DND-41 (cell line): ENCODE measurements around the gene SLC25A51.

Experiments
- ATAC-seq: fragments of 200-7000 bp; cut with Tn5 transposase; 3 replicates; pipeline ENCODE4 v1.9.1; 2021; ENCODE audit warnings: low read depth; ENCODE audit not compliant: insufficient read depth
- DNase-seq: peaks from one replicate; pipeline ENCODE4 v3.0.0-alpha.2; 2020
- H2AFZ ChIP-seq: 2 replicates; pipeline ENCODE4 v1.6.0; 2012; ENCODE audit warnings: low read depth, low read length
- H3K27ac ChIP-seq: 2 replicates; pipeline ENCODE4 v1.5.1; 2012; ENCODE audit warnings: low read length, inconsistent platforms
- H3K27me3 ChIP-seq: fragments of 200-600 bp; sonication (generic); 2 replicates; pipeline ENCODE4 v1.6.0; 2012; ENCODE audit warnings: low read length, mild to moderate bottlenecking, inconsistent platforms; ENCODE audit not compliant: insufficient read depth, poor library complexity
- H3K36me3 ChIP-seq: 2 replicates; pipeline ENCODE4 v1.5.1; 2012; ENCODE audit warnings: low read length, inconsistent platforms; ENCODE audit not compliant: insufficient read depth
- H3K4me1 ChIP-seq: 2 replicates; pipeline ENCODE4 v1.5.1; 2012; ENCODE audit warnings: mild to moderate bottlenecking, low read length; ENCODE audit not compliant: insufficient read depth
- H3K4me2 ChIP-seq: 2 replicates; pipeline ENCODE4 v1.6.0; 2012; ENCODE audit warnings: mild to moderate bottlenecking, moderate library complexity, low read length, inconsistent platforms; ENCODE audit not compliant: insufficient read depth
- H3K4me3 ChIP-seq, 2 experiments: fragments of 200-600 bp in 1 of 2; shearing (Covaris generic) in 1 of 2; 2 replicates each; pipeline ENCODE4 v1.5.1; 2012 to 2016; ENCODE audit warnings: inconsistent platforms in 2 of 2, low read length in 2 of 2, mild to moderate bottlenecking in 2 of 2, low read depth in 1 of 2, moderate library complexity in 1 of 2
- H3K79me2 ChIP-seq: 2 replicates; pipeline ENCODE4 v1.6.0; 2012; ENCODE audit warnings: low read length, inconsistent platforms; ENCODE audit not compliant: insufficient read depth
- H3K9ac ChIP-seq: 2 replicates; pipeline ENCODE4 v1.6.0; 2012; ENCODE audit warnings: low read depth, mild to moderate bottlenecking, inconsistent platforms, low read length, moderate library complexity
- H3K9me3 ChIP-seq: 2 replicates; pipeline ENCODE4 v1.5.1; 2012; ENCODE audit warnings: low read length, moderate library complexity, mild to moderate bottlenecking, inconsistent platforms; ENCODE audit not compliant: insufficient read depth, severe bottlenecking
- H4K20me1 ChIP-seq: 2 replicates; pipeline ENCODE4 v1.6.0; 2012; ENCODE audit warnings: low read length; ENCODE audit not compliant: insufficient read depth
- EZH2 ChIP-seq: IDR thresholded peaks from 3 replicates; pipeline ENCODE4 v1.6.1; 2012; ENCODE audit warnings: borderline replicate concordance, low read depth, mild to moderate bottlenecking, moderate library complexity, low read length, inconsistent platforms; ENCODE audit not compliant: severe bottlenecking
- TF ChIP-seq, protein P1 (sequence below): IDR thresholded peaks from 2 replicates; pipeline ENCODE4 v1.5.1; 2012; ENCODE audit warnings: borderline replicate concordance, low read length, moderate library complexity, mild to moderate bottlenecking; ENCODE audit not compliant: poor library complexity, severe bottlenecking; ENCODE audit errors: extremely low read depth

SLC25A51 gene

DNA sequence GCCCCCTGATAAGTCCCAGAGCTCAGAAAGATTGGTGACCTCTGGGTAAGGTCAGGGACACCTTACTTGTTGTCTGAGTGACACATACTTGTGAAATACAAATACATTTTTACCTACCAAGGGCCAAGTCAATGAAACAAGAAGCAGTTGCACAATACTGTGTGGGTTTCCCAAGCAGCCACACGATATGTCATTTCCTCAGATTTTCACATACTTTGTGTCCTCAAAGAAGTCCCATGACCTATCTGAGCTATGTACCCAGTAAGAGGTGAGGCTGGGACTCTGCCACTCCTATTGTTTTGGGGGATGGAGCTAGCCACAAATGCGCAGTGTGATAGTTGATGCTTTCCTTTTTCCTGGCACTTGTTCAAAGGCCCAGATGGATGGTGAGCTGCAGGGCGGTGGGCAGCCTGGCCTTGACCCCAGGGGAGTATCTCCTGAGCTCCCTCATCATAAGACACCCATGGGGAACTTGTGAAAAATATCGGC lies 4.8 kb upstream of the SLC25A51 start:
- H3K27ac ChIP-seq: no peak overlapping the region
- ATAC-seq (no peak), DNase-seq (no peak)
- peaks cover 12% of the 10 kb centered on the region for H3K4me1 ChIP-seq
- H4K20me1 ChIP-seq: no peaks in the 10 kb centered on the region
- no peaks in the 10 kb centered on the region for H3K36me3 ChIP-seq
- peaks cover 12% of the 10 kb centered on the region for H3K79me2 ChIP-seq
- no peak overlapping the region for H3K4me2 ChIP-seq
- no peak for TF ChIP-seq EZH2
- TF ChIP-seq, protein P1, sequence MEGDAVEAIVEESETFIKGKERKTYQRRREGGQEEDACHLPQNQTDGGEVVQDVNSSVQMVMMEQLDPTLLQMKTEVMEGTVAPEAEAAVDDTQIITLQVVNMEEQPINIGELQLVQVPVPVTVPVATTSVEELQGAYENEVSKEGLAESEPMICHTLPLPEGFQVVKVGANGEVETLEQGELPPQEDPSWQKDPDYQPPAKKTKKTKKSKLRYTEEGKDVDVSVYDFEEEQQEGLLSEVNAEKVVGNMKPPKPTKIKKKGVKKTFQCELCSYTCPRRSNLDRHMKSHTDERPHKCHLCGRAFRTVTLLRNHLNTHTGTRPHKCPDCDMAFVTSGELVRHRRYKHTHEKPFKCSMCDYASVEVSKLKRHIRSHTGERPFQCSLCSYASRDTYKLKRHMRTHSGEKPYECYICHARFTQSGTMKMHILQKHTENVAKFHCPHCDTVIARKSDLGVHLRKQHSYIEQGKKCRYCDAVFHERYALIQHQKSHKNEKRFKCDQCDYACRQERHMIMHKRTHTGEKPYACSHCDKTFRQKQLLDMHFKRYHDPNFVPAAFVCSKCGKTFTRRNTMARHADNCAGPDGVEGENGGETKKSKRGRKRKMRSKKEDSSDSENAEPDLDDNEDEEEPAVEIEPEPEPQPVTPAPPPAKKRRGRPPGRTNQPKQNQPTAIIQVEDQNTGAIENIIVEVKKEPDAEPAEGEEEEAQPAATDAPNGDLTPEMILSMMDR: no peak
- H3K4me3 ChIP-seq: no peak overlapping the region
- H3K9me3 ChIP-seq: no peaks in the 10 kb centered on the region
- no peaks in the 10 kb centered on the region for H3K27me3 ChIP-seq
- H2AFZ ChIP-seq: no peak overlapping the region
- H3K9ac ChIP-seq: no peak overlapping the region

DNA sequence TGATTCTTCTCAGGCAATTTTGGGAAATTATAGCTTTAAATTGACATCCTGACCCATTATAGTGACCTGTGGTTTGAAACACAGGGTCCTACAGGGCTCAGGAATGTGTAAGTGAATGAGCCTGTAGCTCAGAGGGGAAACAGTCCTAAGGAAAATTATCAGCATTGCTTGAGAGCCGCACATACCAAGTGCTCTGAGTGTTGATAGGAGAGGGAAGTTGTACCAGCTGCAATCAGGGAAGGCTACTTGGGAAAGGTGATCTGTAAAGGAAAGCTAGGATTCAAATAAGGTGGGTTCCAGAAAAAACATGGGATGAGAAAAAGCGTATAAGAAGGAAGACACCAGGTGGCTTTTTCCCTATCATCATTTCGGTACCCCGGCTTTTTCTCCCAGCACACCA lies 4.4 kb upstream of the SLC25A51 start:
- TF ChIP-seq EZH2: no peak
- TF ChIP-seq, protein P1: no peak
- H3K9ac ChIP-seq: no peak overlapping the region
- H2AFZ ChIP-seq: no peak overlapping the region
- peaks cover 13% of the 10 kb centered on the region for H3K4me1 ChIP-seq
- H3K27ac ChIP-seq: no peak overlapping the region
- no peaks in the 10 kb centered on the region for H3K27me3 ChIP-seq
- ATAC-seq (no peak), DNase-seq (no peak)
- no peaks in the 10 kb centered on the region for H4K20me1 ChIP-seq
- H3K4me2 ChIP-seq: no peak overlapping the region
- no peaks in the 10 kb centered on the region for H3K9me3 ChIP-seq
- peaks cover 16% of the 10 kb centered on the region for H3K79me2 ChIP-seq
- no peaks in the 10 kb centered on the region for H3K36me3 ChIP-seq
- no peak overlapping the region for H3K4me3 ChIP-seq

DNA sequence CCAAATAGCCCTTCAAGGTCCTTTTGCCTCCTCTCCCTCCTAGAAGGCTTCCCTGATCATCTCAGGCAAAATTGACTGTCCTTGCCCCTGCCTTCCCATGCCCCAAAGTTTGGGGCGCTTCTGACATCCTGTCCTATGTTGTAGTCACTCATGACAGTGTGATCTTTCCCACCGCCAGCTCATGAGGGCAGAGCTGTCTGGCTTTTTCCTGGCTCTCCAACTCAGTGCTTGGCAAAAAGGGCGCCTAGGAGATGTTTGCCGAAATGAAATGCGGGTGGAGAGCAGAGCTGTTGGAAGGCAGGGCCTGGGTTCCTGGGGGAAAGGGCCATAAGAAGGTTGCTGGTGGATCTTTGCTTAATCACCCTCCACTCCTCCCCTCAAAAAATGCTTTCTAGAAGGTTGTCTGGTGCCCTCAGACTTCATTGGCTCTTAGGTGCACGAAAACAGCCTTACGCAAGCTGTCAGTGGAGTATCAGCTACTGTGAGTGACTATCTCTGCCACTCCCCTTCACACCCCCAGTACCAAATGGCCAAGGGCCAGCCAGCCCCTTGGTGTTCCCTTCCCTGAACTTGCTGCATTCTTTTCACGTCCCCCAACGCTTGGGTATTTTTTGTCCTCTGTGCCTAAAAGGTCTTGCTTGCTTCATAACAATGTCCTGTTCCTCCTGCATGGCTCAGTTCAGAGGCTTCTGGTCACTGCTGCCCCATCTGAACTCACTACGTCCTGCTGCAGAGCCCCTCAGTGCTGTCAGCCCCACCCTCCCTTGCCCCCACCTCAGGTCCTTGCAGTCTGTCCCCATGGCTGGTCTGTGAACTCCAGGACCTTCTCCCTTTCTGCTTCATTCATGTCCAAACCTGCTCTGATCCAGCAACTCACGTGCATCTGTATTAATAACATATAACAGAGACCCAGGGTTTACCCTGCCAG lies 2.6 kb upstream of the SLC25A51 start:
- H2AFZ ChIP-seq: no peak overlapping the region
- no peaks in the 10 kb centered on the region for H4K20me1 ChIP-seq
- H3K79me2 ChIP-seq: peaks cover 33% of the 10 kb centered on the region
- DNase-seq (no peak), ATAC-seq (no peak)
- H3K27ac ChIP-seq: no peak overlapping the region
- H3K4me3 ChIP-seq: no peak overlapping the region
- no peaks in the 10 kb centered on the region for H3K36me3 ChIP-seq
- H3K4me1 ChIP-seq: peaks cover 30% of the 10 kb centered on the region
- H3K9me3 ChIP-seq: no peaks in the 10 kb centered on the region
- TF ChIP-seq, protein P1: no peak
- no peak for TF ChIP-seq EZH2
- H3K27me3 ChIP-seq: no peaks in the 10 kb centered on the region
- H3K4me2 ChIP-seq: no peak overlapping the region
- no peak overlapping the region for H3K9ac ChIP-seq
